ENCODE data around the gene KCNA5.

- TF ChIP-seq POLR2A (IDR thresholded peaks at IDR 0.05; ENCODE audit: low read depth, low read length) (no peak), TAF1 (IDR thresholded peaks at IDR 0.05; ENCODE audit: low read depth, low read length) (no peak), POLR2AphosphoS5 (IDR thresholded peaks at IDR 0.05; ENCODE audit: low read depth, low read length) (no peak), SPI1 (IDR thresholded peaks at IDR 0.05; ENCODE audit: low read depth, low read length) (no peak)
Observed at GRCh38 chr12:5044420-5045295, 979 bp downstream of the KCNA5 start.

Measured in GM12891 (cell line).